Hematopoietic multipotent progenitor cell treated with erythropoietin and hydrocortisone succinate and interleukin-3 and kit ligand, for 8 days (in vitro differentiated cells): ENCODE data around the gene HEPN1.
A peak's percentile ranks its signal among the peaks of the same experiment; 100 is the strongest.

ENCODE experiments used
- DNase-seq: peaks from one replicate; pipeline ENCODE4 v3.0.0-alpha.2; 2015

HEPN1 gene

GRCh38 chr11:124902616-124903015 lies 16.4 kb upstream of the HEPN1 start:
- no peak for DNase-seq

- DNase-seq = no peak
These were observed 3.3 kb upstream of the HEPN1 start for GRCh38 chr11:124915541-124916369.

- no peak for DNase-seq
These were observed 2.7 kb upstream of the HEPN1 start for GRCh38 chr11:124916370-124916710.

GRCh38 chr11:124917115-124917637 lies 1.9 kb upstream of the HEPN1 start:
- DNase-seq = no peak

GRCh38 chr11:124919898-124920297 lies 848 bp downstream of the HEPN1 start:
- DNase-seq = no peak

GRCh38 chr11:124920356-124920755 lies 1.3 kb downstream of the HEPN1 start:
- no peak for DNase-seq

- DNase-seq = peak; percentile 72
These were observed 2.0 kb downstream of the HEPN1 start for GRCh38 chr11:124920870-124921609.

GRCh38 chr11:124922831-124923230 lies 3.8 kb downstream of the HEPN1 start:
- DNase-seq = no peak

- DNase-seq = no peak
These were observed 4.2 kb downstream of the HEPN1 start for GRCh38 chr11:124923296-124923695.

- DNase-seq = no peak
These were observed 10.1 kb downstream of the HEPN1 start for GRCh38 chr11:124928942-124929665.

- DNase-seq = no peak
These were observed 11.7 kb downstream of the HEPN1 start for GRCh38 chr11:124930799-124931198.

GRCh38 chr11:124934862-124935547 lies 16.0 kb downstream of the HEPN1 start:
- DNase-seq = no peak

GRCh38 chr11:124935548-124936514 lies 16.8 kb downstream of the HEPN1 start, which contains the start of gene HEPACAM:
Gene HEPACAM, minus strand, starts transcription at chr11:124936047. Its CDS starts 41 bp downstream, at chr11:124936006.
- no peak for DNase-seq

- no peak for DNase-seq
These were observed 18.4 kb downstream of the HEPN1 start for GRCh38 chr11:124937336-124937935.

- no peak for DNase-seq
These were observed 19.2 kb downstream of the HEPN1 start for GRCh38 chr11:124938206-124938765.

GRCh38 chr11:124938970-124939369 lies 19.9 kb downstream of the HEPN1 start:
- no peak for DNase-seq

- DNase-seq = no peak
These were observed 22.7 kb downstream of the HEPN1 start for GRCh38 chr11:124941703-124942102.

- no peak for DNase-seq
These were observed 23.6 kb downstream of the HEPN1 start for GRCh38 chr11:124942466-124943253.

GRCh38 chr11:124943254-124943616 lies 24.2 kb downstream of the HEPN1 start:
- no peak for DNase-seq

GRCh38 chr11:124943741-124944140 lies 24.7 kb downstream of the HEPN1 start:
- no peak for DNase-seq
